Neuronal stem cell (in vitro differentiated cells): ENCODE measurements around the gene SYTL1.
A peak's percentile ranks its signal among the peaks of the same experiment; 100 is the strongest.

ENCODE experiments used
- DNase-seq: peaks from one replicate; pipeline ENCODE4 v3.0.0-alpha.2; 2013; ENCODE audit warnings: low spot score
- H2AFZ ChIP-seq: one replicate; pipeline ENCODE4 v1.6.1; 2013; ENCODE audit warnings: mild to moderate bottlenecking, low read length, inconsistent platforms
- H2AK5ac ChIP-seq: 2 replicates; pipeline ENCODE4 v1.6.1; 2013; ENCODE audit warnings: low read depth, mild to moderate bottlenecking, inconsistent platforms, low read length, moderate library complexity, mixed read lengths
- H2BK120ac ChIP-seq: 2 replicates; pipeline ENCODE4 v1.6.1; 2013; ENCODE audit warnings: low read depth, mild to moderate bottlenecking, inconsistent platforms, low read length, moderate library complexity, mixed read lengths
- H2BK12ac ChIP-seq: one replicate; pipeline ENCODE4 v1.6.1; 2013; ENCODE audit warnings: low read length, inconsistent platforms
- H2BK15ac ChIP-seq: 2 replicates; pipeline ENCODE4 v1.6.1; 2013; ENCODE audit warnings: mild to moderate bottlenecking, low read length, inconsistent platforms, mixed read lengths
- H2BK5ac ChIP-seq: one replicate; pipeline ENCODE4 v1.6.1; 2013; ENCODE audit warnings: inconsistent platforms, mild to moderate bottlenecking, low read length, moderate library complexity
- H3K14ac ChIP-seq: one replicate; pipeline ENCODE4 v1.6.1; 2013; ENCODE audit warnings: low read length, inconsistent platforms
- H3K18ac ChIP-seq: 2 replicates; pipeline ENCODE4 v1.6.1; 2013; ENCODE audit warnings: low read length, inconsistent platforms
- H3K23ac ChIP-seq: 2 replicates; pipeline ENCODE4 v1.6.1; 2013; ENCODE audit warnings: low read depth, mild to moderate bottlenecking, mixed read lengths, low read length, inconsistent platforms; ENCODE audit not compliant: poor library complexity
- H3K27ac ChIP-seq: replicated peaks from 3 replicates; pipeline ENCODE4 v1.5.1; 2013; ENCODE audit warnings: low read length, inconsistent platforms
- H3K27me3 ChIP-seq, 3 experiments: 2 replicates each; pipeline ENCODE4 v1.6.1; 2013; ENCODE audit warnings: low read length in 3 of 3, mild to moderate bottlenecking in 2 of 3, inconsistent platforms in 1 of 3, low read depth in 1 of 3, mixed read lengths in 1 of 3, moderate library complexity in 1 of 3; ENCODE audit not compliant: control insufficient read depth in 3 of 3, insufficient read depth in 3 of 3
- H3K36me3 ChIP-seq, 2 donors: replicated peaks in 1 of 2; 2 replicates each; pipeline ENCODE4 v1.6.1; 2013; ENCODE audit warnings: low read length in 2 of 2; ENCODE audit not compliant: control insufficient read depth in 2 of 2, insufficient read depth in 2 of 2
- H3K4ac ChIP-seq: 2 replicates; pipeline ENCODE4 v1.6.1; 2013; ENCODE audit warnings: inconsistent platforms, mild to moderate bottlenecking, low read length, moderate library complexity
- H3K4me1 ChIP-seq, 2 donors: 1 replicate in 1 of 2; 2 replicates in 1 of 2; pipeline ENCODE4 v1.6.1; 2013; ENCODE audit warnings: low read length in 2 of 2, low read depth in 1 of 2; ENCODE audit not compliant: control insufficient read depth in 2 of 2, insufficient read depth in 1 of 2
- H3K4me2 ChIP-seq: one replicate; pipeline ENCODE4 v1.6.1; 2013; ENCODE audit warnings: mild to moderate bottlenecking, low read length, inconsistent platforms; ENCODE audit not compliant: insufficient read depth, poor library complexity, severe bottlenecking
- H3K4me3 ChIP-seq, 2 donors: 2 replicates each; pipeline ENCODE4 v1.5.1; 2013; ENCODE audit warnings: low read length in 2 of 2, mild to moderate bottlenecking in 2 of 2, inconsistent platforms in 1 of 2, moderate library complexity in 1 of 2
- H3K79me1 ChIP-seq: one replicate; pipeline ENCODE4 v1.6.1; 2013; ENCODE audit warnings: low read depth, mild to moderate bottlenecking, inconsistent platforms, low read length, moderate library complexity
- H3K9ac ChIP-seq: one replicate; pipeline ENCODE4 v1.6.1; 2013; ENCODE audit warnings: mild to moderate bottlenecking, low read depth, low read length, inconsistent platforms; ENCODE audit not compliant: poor library complexity
- H3K9me3 ChIP-seq, 2 donors: replicated peaks in 1 of 2; 2 replicates each; pipeline versions ENCODE3 to v1.6.1; 2013; ENCODE audit warnings: low read length in 2 of 2, mild to moderate bottlenecking in 2 of 2, inconsistent platforms in 1 of 2, low read depth in 1 of 2, mixed read lengths in 1 of 2, moderate library complexity in 1 of 2; ENCODE audit not compliant: control insufficient read depth in 2 of 2, insufficient read depth in 1 of 2
- H4K8ac ChIP-seq: one replicate; pipeline ENCODE4 v1.6.1; 2013; ENCODE audit warnings: low read depth, mild to moderate bottlenecking, inconsistent platforms, low read length, moderate library complexity
- H4K91ac ChIP-seq: one replicate; pipeline ENCODE4 v1.6.1; 2013; ENCODE audit warnings: low read length, low read depth, mild to moderate bottlenecking, inconsistent platforms; ENCODE audit not compliant: poor library complexity
- WGBS, 2 donors: extraction: QIAGEN DNeasy Blood & Tissue Kit; methylation state at CpG; one replicate each; pipeline ENCODE4 v1.1.7; 2013; ENCODE audit warnings: missing lambda C conversion rate in 2 of 2, mixed read lengths in 1 of 2; ENCODE audit not compliant: insufficient read length in 2 of 2, insufficient replicate concordance in 1 of 2; ENCODE audit errors: extremely low coverage in 2 of 2; 5-methylcytosine and 5-hydroxymethylcytosine counted together

The SYTL1 gene

DNA sequence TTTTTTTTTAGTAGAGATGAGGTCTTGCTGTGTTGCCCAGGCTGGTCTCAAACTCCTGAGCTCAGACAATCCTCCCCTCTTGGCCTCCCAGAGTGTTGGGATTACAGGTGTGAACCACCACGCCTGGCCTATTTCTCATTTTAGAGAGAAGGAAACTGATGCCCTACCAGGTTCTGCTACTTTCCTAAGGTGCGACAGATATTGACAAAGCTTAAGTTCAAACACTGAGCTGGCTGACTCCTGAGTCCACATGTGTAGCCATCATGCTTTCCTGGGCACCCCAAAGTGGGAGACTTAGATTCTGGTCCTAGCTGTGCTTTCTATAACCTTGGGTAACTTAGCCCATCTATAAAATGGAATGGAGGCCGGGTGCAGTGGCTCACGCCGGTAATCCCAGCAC lies 25.0 kb upstream of the SYTL1 start:
- Histone ChIP-seq H2BK12ac (no peak overlapping the region), H2BK120ac (no peak overlapping the region), H3K79me1 (no peaks in the 10 kb centered on the region), H4K8ac (no peak overlapping the region), H4K91ac (no peak overlapping the region), H3K4me1 (peaks cover 1 to 12% of the 10 kb centered on the region in 2 donors), H3K18ac (no peak overlapping the region), H3K27me3 (no peaks in the 10 kb centered on the region), H2AK5ac (no peak overlapping the region), H3K9me3 (no peaks in the 10 kb centered on the region), H2BK15ac (no peak overlapping the region), H3K4ac (no peak overlapping the region), H2BK5ac (no peak overlapping the region), H2AFZ (no peak overlapping the region), H3K9ac (no peak overlapping the region), H3K27ac (no peak overlapping the region), H3K14ac (no peak overlapping the region), H3K4me2 (no peak overlapping the region), H3K23ac (no peak overlapping the region), H3K36me3 (no peaks in the 10 kb centered on the region), H3K4me3 (no peak overlapping the region)
- no peak for DNase-seq
- WGBS, 2 donors, result no CpG with 5 or more reads among the region's 5 CpGs

DNA sequence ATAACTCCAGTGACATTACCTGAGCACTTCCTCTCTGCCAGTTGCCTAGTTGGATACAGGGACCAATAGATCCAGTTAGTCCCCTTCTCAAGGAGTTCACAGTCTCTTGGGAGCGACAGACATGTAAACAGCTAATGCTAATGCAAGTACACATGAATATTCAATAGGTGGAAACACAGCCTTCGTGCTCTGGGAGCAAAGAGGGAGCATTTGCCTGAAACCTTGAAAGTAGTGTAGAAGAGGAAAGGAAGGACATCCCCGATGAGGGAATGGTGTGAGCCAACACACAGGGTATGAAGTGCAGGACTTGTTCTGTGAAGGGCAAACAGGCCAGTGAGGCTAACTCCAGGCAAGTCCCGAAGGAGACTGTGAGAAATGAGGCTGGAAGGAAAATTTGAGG lies 23.7 kb upstream of the SYTL1 start:
- no peak for DNase-seq
- Histone ChIP-seq H2BK12ac (no peak overlapping the region), H3K9ac (no peak overlapping the region), H3K79me1 (peaks cover 7% of the 10 kb centered on the region), H3K27ac (no peak overlapping the region), H4K8ac (no peak overlapping the region), H3K27me3 (no peaks in the 10 kb centered on the region), H3K23ac (no peak overlapping the region), H3K9me3 (no peaks in the 10 kb centered on the region), H2BK15ac (no peak overlapping the region), H3K36me3 (no peaks in the 10 kb centered on the region), H3K4ac (no peak overlapping the region), H3K18ac (no peak overlapping the region), H2AFZ (peak overlapping the region; percentile 80), H3K14ac (no peak overlapping the region), H4K91ac (no peak overlapping the region), H2BK5ac (no peak overlapping the region), H2AK5ac (no peak overlapping the region), H3K4me2 (no peak overlapping the region), H2BK120ac (no peak overlapping the region), H3K4me1 (peaks cover 6 to 12% of the 10 kb centered on the region in 2 donors), H3K4me3 (peak overlapping the region in 1 of 2 donors; percentile 9)
- no CpG with 5 or more reads among the region's 4 CpGs for WGBS, 2 donors

GRCh38 chr1:27318596-27318995 lies 23.2 kb upstream of the SYTL1 start:
- H3K23ac ChIP-seq, result no peak overlapping the region
- H2BK120ac ChIP-seq, result no peak overlapping the region
- H3K14ac ChIP-seq, result no peak overlapping the region
- no peak overlapping the region for H3K4me2 ChIP-seq
- peaks cover 6 to 12% of the 10 kb centered on the region in 2 donors for H3K4me1 ChIP-seq
- H3K9me3 ChIP-seq, result no peaks in the 10 kb centered on the region
- H2BK5ac ChIP-seq, result no peak overlapping the region
- H3K27me3 ChIP-seq, result no peaks in the 10 kb centered on the region
- H3K18ac ChIP-seq, result no peak overlapping the region
- H2BK12ac ChIP-seq, result no peak overlapping the region
- no peak overlapping the region for H2AK5ac ChIP-seq
- peak overlapping the region; percentile 80 for H2AFZ ChIP-seq
- no peak overlapping the region for H4K8ac ChIP-seq
- no peak overlapping the region for H2BK15ac ChIP-seq
- H3K9ac ChIP-seq, result no peak overlapping the region
- no peak overlapping the region for H4K91ac ChIP-seq
- WGBS, 2 donors, result no CpG with 5 or more reads among the region's 1 CpG
- no peak overlapping the region for H3K27ac ChIP-seq
- no peak overlapping the region for H3K4ac ChIP-seq
- H3K36me3 ChIP-seq, result no peaks in the 10 kb centered on the region
- peaks cover 7% of the 10 kb centered on the region for H3K79me1 ChIP-seq
- no peak overlapping the region for H3K4me3 ChIP-seq
- no peak for DNase-seq

GRCh38 chr1:27321813-27322568 lies 19.8 kb upstream of the SYTL1 start, which contains the start of gene TMEM222:
TMEM222 (plus strand) TSS chr1:27322163; CDS start chr1:27322198, 35 bp downstream.
- peaks cover 18 to 30% of the 10 kb centered on the region in 2 donors for H3K36me3 ChIP-seq
- H3K18ac ChIP-seq, result peak within 1 kb of the TSS; percentile 94
- H3K4me2 ChIP-seq, result peak within 1 kb of the TSS; percentile 66
- peak within 1 kb of the TSS; percentile 59 for H3K14ac ChIP-seq
- peak within 1 kb of the TSS; percentile 30 for H2AK5ac ChIP-seq
- peak; percentile 94 for DNase-seq
- no peak within 1 kb of the TSS for H2BK120ac ChIP-seq
- peak within 1 kb of the TSS; percentile 77 for H4K8ac ChIP-seq
- no peak within 1 kb of the TSS for H4K91ac ChIP-seq
- no peak within 1 kb of the TSS for H2BK15ac ChIP-seq
- no peaks in the 10 kb centered on the region for H3K27me3 ChIP-seq
- H3K23ac ChIP-seq, result peak within 1 kb of the TSS; percentile 87
- no peaks in the 10 kb centered on the region for H3K9me3 ChIP-seq
- H2AFZ ChIP-seq, result peak within 1 kb of the TSS; percentile 88
- no CpG with 5 or more reads among the region's 67 CpGs for WGBS, 2 donors
- no peak within 1 kb of the TSS for H2BK12ac ChIP-seq
- peak within 1 kb of the TSS; percentile 97 for H3K9ac ChIP-seq
- H2BK5ac ChIP-seq, result peak within 1 kb of the TSS; percentile 93
- peaks cover 7% of the 10 kb centered on the region for H3K79me1 ChIP-seq
- H3K27ac ChIP-seq, result peak within 1 kb of the TSS; percentile 71
- H3K4me1 ChIP-seq, result peaks cover 6 to 12% of the 10 kb centered on the region in 2 donors
- no peak within 1 kb of the TSS for H3K4ac ChIP-seq
- H3K4me3 ChIP-seq, result peak within 1 kb of the TSS; percentile 91 to 94
